ENCODE measurements around the gene HOXD13.

The HOXD13 gene

DNA sequence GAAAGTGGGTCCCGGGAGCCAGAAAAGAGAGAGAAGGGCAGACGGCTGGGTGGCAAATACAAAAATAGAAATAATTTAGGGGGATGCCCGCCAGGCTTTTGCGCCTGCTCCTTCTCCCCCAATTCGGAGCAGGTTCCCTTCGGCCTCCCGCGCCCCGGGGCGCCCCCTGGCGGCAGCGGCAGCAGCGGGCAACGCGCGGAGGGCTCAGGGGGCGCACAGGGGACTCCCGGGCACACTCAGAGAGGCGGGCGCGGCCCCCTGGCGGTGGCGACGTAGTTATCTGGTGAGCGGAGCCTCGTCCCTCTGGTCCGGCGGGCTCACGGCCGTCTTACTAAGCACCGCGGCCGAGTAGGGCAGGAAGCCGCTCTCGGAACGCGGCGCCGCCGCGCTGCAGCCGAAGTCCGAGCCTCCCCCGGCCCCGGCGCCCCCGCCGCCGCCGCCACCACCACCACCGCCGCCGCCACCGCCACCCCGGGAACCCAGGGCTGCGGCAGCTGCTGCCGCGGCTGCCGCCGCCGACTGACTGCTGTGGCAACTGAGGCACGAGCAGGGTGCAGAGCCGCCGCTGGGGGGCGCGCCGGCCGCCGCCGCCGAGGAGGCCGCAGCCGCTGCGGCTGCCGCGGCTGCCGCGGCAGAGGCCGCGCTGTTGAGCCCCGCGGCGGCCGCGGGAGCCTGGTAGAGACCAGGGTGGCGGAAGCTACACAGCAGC is 12.5 kb upstream of the HOXD13 start:
- DNase-seq = peak; percentile 87
- in situ Hi-C loops (cut with MboI; ENCODE audit: low pct_unique_long_range_greater_than_20kb, low sequenced_read_pairs) = loop anchor here (25.0 kb wide), 2 partner anchors 393 to 718 kb away; no protein-coding TSS in a partner anchor

DNA sequence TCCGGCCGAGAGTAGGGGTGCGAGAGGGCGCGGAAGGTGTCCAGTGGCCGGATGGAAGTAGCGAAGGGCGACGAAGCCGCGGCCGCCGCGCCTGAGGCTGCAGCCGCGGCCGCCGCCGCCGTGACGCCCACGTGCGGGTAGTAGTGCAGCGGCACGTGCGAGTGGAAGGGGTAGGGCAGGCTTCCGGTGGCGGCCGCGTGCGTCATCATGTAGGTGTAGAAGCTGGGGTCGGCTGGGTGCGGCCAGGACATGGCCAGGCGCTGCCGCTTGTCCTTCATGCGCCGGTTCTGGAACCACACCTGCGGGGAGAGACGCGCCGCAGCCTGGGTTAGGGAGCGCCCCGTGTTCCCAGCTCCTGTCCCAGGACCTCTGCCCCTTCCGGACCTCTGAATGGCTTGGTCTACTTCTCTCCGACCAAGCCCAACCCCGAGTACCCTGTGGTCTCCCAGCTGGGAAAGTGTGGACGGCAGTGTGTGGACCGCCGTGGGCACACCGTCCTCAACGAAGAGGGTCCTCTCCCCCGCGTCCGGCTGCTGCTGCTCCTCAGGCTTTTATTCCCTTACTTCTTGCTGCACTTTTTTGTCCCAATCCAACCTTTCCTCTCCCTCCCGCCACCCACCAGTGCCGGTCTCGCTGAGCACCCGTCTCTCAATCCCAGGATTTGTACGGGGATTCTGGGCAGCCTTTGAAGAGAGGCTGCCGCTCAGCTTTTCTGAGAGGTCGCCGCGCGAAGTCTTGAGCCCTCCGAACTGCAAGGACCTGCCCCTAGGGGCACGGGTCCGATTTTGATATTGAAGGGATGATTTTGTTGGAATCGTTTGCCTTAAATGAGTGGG is 11.8 kb upstream of the HOXD13 start:
- in situ Hi-C loops (cut with MboI; ENCODE audit: low pct_unique_long_range_greater_than_20kb, low sequenced_read_pairs) = loop anchor here (25.0 kb wide), 2 partner anchors 393 to 718 kb away; no protein-coding TSS in a partner anchor
- DNase-seq = peak; percentile 60

DNA sequence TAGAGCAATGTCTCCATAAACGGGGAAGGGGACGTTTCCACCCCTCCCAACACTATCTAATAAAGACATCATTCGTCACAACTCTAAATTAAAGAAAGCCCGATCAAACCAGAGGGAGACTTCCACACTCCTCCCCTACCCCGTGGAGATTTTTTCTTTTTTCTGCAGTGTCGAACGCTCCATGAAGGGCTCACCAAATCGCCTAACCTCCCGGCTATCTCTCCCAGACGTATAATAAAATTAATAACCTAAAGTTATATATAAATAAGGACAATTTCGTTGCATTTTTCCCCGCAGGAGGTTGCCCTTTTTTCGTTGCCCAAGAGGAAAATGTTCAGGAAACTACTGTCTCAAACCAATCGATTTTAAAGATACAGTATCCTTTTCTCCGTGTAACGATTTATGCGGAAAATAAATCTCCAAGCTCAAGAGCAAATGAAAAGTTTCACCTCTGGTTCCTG is 11.1 kb upstream of the HOXD13 start:
- DNase-seq = no peak

DNA sequence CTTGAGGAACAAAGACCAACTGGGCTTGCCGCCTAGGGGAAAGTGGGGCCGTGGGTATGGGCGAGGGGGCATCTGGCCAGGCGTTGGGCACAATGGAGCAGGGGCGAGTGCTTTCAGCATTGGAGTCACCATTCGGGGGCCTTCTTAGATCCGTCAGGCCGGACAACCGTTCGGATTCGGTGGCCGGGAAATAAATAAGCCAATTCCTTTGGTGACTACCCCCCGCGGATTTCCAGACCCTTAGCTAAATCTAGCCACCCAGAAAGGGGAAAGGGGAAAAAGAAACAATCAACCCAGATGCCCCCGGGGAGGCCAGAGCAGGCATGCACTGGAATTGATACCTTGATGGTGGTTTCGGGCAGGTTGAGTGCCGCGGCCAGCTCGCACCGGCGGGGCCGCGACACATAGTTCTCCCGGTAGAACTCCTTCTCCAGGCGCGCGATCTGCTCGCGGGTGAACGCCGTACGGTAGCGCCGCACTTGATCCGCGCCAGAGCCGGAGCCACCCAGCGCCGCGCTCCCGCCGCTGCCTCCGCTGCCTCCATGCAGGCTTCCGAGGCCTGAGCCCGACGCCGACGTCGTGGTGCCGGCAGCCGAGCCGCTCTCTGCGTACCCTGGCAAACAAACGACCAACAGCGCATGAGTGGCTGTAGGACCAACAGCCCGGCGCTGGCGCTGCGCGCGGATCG is 10.5 kb upstream of the HOXD13 start:
- no peak for DNase-seq
- in situ Hi-C loops (cut with MboI; ENCODE audit: low pct_unique_long_range_greater_than_20kb, low sequenced_read_pairs) = loop anchor here (25.0 kb wide), 2 partner anchors 395 to 720 kb away; no protein-coding TSS in a partner anchor

More for the DNA sequence above, 11.1 kb upstream of the HOXD13 start:
- in situ Hi-C loops (cut with MboI; ENCODE audit: low pct_unique_long_range_greater_than_20kb, low sequenced_read_pairs) = loop anchor here (25.0 kb wide), 2 partner anchors 394 to 719 kb away; no protein-coding TSS in a partner anchor

DNA sequence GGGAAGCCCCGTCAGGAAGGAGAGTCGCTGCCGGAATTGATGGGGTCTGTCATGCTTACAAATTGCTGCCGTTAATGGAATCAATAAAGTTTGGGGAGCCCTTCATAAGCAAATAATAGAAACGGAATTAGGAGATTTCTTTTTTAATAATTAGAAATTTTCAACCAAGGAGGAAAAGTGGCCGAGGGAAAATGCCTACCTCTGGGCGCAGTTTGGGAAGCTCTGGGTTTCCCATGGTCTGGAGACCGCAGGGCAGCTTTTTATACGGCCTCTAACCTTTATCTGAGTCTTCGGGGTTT is 10.0 kb upstream of the HOXD13 start:
- no peak for DNase-seq

DNA sequence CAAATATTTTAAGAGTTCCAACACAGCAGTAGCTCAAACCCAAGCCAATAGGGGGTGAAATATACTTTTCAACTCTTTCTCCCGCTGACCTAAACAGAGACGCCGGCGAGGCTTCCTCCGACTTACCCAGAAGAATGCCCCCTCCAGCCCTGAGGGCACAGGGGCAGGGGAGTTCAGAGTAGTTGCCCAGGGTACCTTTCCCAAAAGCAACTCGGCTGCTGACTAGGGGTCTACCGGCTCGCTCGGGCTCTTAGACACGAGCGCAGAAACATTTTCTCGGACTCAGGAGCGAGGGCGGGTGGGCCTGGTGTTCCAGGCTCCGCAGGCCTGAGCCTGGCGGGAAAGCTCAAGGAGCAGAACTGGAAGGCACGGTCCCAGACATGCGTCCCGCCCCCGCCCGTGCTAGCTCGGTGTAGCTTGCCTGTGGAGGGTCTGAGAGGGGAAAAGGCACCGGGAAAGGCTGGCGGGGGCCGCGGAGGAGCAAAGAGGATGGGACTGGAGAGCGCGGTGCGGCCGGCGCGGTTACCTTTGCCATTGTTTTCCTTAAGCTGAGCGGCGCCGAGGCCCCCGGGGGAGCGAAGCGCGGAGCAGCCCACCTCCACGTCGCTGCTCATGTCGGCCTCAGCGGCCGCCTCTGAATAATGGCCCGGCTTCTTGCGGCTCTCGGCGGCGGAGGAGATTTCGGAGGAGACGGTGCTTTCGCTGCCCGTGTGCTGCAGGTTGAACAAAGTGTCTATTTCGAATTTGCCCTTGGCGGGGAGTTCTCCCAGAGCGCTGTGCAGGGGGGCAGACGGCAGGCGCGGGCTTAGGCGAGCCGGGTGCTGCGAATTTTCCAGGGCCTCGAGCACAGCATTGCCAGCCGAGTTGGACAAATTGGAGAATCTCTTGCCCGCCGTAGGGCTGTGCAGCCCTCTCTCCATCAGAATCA is 9.4 kb upstream of the HOXD13 start:
- in situ Hi-C loops (cut with MboI; ENCODE audit: low pct_unique_long_range_greater_than_20kb, low sequenced_read_pairs) = loop anchor here (25.0 kb wide), 2 partner anchors 396 to 721 kb away; no protein-coding TSS in a partner anchor

More for the DNA sequence above, 10.0 kb upstream of the HOXD13 start:
- in situ Hi-C loops (cut with MboI; ENCODE audit: low pct_unique_long_range_greater_than_20kb, low sequenced_read_pairs) = loop anchor here (25.0 kb wide), 2 partner anchors 395 to 720 kb away; no protein-coding TSS in a partner anchor

DNA sequence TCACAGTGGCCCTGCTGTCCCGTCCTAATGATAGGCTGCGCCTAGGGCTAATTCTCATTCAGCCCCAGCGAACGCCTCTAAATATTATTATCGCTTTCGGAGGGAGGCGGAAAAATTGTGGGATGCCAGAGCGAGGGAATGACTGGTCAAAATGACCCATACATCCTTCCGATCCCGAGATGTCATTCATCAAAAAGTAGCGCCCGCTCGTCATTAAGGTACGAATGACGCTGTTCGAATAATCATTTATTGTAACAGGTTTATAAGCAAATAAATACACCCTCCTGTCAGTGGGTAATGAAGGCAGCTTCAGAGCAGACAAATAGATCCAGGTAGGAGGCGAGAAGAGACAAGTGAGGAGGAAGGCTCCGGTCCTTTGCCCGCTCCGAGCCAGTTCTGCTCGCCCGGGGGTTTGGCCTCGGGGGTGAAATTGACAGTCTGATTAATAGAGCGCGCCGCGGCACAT is 8.7 kb upstream of the HOXD13 start, which contains the start of gene EVX2:
Gene EVX2, minus strand, starts transcription at position 167 of the 466 bp plus-strand sequence. CDS start 186 bp downstream, outside the sequence.
- in situ Hi-C loops (cut with MboI; ENCODE audit: low pct_unique_long_range_greater_than_20kb, low sequenced_read_pairs) = loop anchor here (25.0 kb wide), 2 partner anchors 397 to 722 kb away; no protein-coding TSS in a partner anchor
- no peak for DNase-seq

More for the DNA sequence above, 9.4 kb upstream of the HOXD13 start:
- DNase-seq = no peak

DNA sequence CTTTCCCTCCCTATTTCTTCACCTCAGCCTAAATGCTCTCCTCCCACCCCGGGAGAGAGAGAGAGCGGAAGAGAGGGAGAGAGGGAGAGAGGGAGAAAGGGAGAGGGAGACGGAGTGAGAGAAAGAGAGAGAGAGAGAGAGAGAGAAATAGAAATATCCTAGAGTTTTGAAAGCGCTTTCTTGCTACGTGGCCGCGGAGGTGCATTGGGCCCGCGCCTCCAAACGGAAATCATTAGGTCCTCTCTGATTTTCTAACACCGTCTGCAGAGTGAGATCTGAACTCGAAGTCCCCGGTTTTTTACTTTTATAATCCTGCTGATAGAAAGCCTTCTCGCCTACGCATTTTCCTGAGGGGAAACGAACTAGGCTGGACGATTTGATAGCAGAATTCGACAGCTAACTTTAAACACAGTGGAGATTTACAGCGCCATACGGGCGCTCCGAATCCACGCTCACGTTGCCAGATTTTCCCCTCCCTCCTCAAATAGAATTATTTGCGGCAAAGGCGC is 7.9 kb upstream of the HOXD13 start:
- in situ Hi-C loops (cut with MboI; ENCODE audit: low pct_unique_long_range_greater_than_20kb, low sequenced_read_pairs) = loop anchor here (25.0 kb wide), 2 partner anchors 397 to 722 kb away; no protein-coding TSS in a partner anchor
- no peak for DNase-seq

DNA sequence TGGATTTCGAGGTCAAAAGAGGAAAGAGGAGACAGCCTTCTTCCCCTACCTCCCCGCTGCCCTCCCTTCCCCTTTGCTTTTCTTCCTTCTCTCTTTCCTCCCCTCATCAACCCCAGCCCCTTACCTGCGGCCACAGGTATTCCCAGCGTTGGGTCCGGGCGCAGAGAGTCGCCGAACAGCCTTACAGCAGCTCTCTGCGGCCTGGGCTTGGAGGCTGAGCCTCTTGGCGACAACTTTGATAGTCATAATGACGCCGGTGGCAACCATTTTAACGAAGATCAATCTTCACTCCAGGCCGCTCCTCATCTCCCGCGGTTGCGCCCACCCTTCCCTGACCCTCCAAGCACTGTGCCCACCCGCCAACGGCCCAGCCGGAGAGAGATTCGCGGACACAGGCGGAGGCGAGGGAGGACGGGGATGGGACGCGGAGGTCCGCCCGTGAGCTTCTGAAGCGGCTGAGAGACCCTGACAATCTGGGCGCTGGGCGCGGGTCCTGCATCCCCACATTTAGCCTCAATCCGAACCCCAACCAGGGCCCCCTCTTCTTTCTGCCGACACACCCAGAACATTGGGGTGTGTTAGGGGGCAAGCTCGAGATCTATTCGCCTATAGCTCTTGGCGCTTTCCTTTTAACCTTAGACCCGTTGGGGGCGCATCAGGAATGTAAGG is 7.3 kb upstream of the HOXD13 start:
- in situ Hi-C loops (cut with MboI; ENCODE audit: low pct_unique_long_range_greater_than_20kb, low sequenced_read_pairs) = loop anchor here (25.0 kb wide), 2 partner anchors 398 to 723 kb away; no protein-coding TSS in a partner anchor
- DNase-seq = no peak

DNA sequence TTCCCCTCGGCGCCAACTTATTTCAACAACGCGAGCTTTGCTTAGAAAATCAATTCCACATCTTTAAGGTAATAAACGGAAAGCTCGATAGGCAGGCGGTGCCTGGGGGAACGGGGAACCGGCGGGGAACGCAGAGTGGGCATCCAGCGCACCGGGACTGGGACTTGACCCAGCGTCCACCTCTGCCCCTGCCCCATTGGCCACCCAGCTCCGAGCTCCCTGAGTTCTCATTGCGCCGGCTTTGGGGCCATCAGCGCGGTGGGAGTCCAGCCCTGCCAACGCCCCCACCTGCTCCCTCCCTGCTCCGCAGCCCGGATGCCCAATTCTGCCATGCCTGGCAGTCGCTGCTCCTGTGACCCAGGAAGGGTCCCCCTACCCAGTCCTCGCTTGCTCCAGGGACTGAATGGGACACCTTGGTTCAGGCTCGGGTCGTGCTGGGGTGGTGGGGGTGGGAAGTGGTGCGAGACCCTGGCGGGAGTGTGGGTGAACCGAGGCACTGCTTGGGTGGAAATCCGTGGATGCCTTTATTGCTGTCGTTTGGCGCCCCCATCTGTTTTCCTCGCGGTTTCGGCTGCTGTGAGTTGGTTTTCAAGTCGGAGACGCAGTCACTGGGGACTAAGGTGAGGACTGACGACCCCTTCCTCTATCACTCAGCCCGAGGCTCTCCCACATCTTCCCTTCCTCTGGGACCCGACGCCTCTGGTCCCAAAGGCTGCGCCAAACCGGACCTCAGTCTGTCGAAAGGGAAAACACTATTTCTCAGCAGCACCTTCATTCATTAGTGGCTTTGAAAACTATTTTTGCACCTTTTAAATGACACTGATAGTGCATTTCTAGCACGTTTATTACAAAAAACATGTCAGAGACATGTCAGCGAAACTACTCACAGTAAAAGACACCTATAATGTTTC is 6.4 kb upstream of the HOXD13 start:
- DNase-seq = peak; percentile 50
- in situ Hi-C loops (cut with MboI; ENCODE audit: low pct_unique_long_range_greater_than_20kb, low sequenced_read_pairs) = loop anchor here (25.0 kb wide), 2 partner anchors 399 to 724 kb away; no protein-coding TSS in a partner anchor

DNA sequence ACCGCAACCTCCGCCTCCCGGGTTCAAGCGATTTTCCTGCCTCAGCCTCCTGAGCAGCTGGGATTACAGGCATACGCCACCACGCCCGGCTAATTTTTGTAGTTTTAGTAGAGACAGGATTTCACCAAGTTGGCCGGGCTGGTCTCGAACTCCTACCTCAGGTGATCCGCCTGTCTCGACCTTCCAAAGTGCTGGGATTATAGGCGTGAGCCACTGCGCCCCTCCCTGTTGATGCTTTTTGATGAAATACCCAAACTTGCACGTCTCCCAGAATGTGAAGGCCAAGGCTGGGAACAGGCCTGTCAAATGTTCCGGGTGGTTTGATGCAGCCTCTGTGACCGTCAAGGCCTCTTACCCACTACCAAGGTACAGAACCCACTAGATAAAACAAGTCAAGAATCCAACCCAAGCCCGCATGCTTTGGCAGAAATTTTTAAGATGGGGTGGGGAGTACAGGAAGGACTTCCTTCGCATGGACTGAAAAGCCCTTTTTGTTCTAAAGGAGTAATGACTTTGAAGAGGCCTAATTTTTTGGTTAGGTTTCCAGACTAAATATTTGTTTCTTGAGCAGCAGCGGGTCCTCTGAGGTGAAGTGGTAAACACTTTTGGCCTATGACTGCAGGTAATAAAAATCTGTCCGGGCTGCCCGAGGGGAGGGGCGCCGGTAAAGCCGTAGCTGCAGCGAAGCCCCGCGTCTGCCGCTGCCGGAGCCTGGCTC is 5.0 kb upstream of the HOXD13 start:
- no peak for DNase-seq
- in situ Hi-C loops (cut with MboI; ENCODE audit: low pct_unique_long_range_greater_than_20kb, low sequenced_read_pairs) = loop anchor here (25.0 kb wide), 2 partner anchors 400 to 725 kb away; no protein-coding TSS in a partner anchor

DNA sequence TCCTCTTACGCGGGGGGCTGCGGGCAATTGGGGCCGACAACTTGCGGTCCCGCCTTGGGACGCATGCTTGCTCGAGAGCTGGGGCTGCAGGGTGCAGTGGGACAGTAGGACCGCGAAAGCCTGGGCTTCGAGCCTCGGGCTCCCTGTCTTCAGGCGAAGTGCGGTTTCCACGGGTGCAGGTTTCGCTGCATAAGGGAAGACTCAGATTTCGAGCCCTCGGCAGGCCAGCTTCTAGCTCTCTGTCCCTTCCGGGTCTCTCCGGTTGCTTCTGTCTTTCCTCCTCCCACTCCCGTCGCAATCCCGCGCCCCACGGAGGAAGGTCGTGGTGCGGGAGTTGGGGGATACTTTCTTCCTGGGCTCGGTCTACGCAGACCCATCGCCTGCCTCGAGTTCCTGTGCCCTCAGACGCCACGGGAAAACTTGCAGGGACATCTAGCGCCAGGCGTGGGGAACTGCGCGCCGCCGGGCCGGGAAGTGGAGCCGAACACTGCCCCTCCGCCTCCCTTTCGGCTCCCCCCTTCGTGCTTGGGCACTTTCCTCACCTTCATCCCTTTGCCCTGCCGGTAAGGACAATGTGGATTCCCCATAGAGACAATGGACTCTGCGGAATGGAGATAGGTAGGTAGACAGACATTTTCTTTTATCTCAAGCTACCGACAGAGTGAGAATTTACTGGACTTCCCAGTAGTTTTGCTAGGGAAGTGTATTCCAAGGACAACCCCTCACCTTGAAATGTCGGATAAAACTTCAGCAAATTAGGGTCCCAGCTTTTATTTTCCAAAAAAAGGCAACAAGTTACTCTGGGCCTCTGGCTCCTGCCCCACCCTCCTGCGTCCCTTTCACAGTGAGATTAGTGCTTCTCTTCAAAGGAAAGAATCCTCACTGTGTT is 4.2 kb upstream of the HOXD13 start:
- peak; percentile 59 for DNase-seq
- in situ Hi-C loops (cut with MboI; ENCODE audit: low pct_unique_long_range_greater_than_20kb, low sequenced_read_pairs) = loop anchor here (25.0 kb wide), 2 partner anchors 401 to 726 kb away; no protein-coding TSS in a partner anchor

DNA sequence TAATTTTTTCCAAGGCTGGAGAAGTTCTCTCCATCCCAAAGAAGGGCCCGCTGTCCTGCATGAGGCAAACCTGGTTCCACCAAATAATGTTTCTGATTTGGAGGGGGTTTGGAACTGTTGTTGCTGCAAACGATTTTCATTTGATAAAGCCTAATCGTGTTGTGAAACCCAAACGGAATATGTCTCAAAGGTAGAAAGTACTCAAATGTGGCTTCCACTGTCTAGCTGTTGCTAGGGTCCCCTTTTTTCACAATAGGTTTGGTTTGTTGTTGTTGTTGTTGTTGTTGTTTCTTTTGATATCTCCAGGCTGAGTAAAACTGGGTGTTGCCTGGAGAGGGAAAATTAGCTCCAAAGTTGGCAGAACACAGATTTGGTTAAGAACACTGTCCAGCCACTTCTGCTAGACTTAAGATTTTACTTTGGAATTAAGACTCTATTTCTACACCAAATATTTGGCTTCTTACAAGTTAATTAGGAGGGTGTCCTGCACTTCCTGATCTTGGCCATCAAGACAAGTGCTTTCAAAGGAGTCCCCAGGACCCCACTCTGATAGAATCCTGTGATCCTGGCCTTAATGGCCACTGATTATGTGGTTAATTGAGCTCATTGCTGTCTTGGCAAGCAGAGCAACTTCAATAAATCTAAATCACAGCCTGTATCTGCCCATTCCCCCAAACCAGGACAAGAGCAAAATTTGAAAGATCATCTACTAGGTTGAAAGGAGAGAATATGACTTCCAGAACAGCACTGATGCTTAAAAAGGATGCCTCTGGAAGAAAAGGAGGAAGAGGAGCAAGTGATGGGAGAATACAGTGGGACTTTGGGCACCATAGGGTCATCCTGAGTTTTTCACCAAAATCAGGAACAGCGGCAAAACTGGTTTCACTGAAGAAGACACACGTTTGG is 3.3 kb upstream of the HOXD13 start:
- DNase-seq = no peak
- in situ Hi-C loops (cut with MboI; ENCODE audit: low pct_unique_long_range_greater_than_20kb, low sequenced_read_pairs) = loop anchor here (25.0 kb wide), 2 partner anchors 402 to 727 kb away; no protein-coding TSS in a partner anchor
